ENCODE data around the gene SOX6.

DNA sequence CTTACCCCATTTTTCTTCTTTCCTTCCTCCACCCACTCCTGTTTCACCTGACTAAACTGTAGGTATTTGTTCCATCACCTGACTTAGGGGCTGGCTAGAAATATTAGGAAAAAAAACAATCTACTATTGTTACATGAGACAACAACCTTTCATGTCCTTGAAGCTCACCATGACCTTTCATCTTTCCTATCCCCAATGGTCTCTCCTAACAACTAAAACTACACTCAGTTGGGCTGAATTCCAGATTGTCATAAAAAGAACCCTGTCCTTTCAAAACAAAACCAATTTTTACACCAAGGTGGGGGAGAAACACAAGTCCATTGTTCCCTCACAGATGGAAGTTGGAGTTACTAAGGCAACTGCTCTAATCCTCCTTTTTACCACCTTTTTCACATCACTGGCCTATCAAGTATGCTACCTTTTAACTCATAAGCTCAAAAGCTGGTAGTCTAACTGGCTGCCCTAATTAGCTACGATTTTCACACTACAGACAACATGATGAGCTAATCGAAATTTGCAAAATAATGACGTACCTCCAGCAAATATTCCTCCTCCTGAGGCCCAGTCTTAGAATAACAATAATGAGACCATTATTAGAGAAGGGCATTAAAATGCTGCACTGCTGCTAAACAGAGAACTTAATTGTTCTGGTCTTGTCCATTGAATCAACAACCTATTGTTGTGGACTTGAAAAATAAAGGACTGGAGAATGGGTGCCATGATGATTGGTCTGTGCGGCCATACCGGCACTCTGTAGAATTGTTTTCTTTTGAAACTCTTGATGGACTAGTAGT lies 46.5 kb upstream of the SOX6 start:
- no peak for TF ChIP-seq ATF4 (CRISPR knock-in tag; IDR thresholded peaks at IDR 0.05)
- no peak for TF ChIP-seq ZNF350 (CRISPR knock-in tag; IDR thresholded peaks at IDR 0.05; ENCODE audit: borderline replicate concordance, low read depth)
- TF ChIP-seq, protein P1, sequence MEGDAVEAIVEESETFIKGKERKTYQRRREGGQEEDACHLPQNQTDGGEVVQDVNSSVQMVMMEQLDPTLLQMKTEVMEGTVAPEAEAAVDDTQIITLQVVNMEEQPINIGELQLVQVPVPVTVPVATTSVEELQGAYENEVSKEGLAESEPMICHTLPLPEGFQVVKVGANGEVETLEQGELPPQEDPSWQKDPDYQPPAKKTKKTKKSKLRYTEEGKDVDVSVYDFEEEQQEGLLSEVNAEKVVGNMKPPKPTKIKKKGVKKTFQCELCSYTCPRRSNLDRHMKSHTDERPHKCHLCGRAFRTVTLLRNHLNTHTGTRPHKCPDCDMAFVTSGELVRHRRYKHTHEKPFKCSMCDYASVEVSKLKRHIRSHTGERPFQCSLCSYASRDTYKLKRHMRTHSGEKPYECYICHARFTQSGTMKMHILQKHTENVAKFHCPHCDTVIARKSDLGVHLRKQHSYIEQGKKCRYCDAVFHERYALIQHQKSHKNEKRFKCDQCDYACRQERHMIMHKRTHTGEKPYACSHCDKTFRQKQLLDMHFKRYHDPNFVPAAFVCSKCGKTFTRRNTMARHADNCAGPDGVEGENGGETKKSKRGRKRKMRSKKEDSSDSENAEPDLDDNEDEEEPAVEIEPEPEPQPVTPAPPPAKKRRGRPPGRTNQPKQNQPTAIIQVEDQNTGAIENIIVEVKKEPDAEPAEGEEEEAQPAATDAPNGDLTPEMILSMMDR (CRISPR knock-in tag; IDR thresholded peaks at IDR 0.05), result no peak
- TF ChIP-seq THAP11 (CRISPR knock-in tag; IDR thresholded peaks at IDR 0.05), result peak; percentile 39
- TF ChIP-seq JUND (CRISPR knock-in tag; IDR thresholded peaks at IDR 0.05), result no peak
- no peak for TF ChIP-seq REST (IDR thresholded peaks at IDR 0.05; ENCODE audit: borderline replicate concordance in 1 of 2, low read depth in 1 of 2, low read length in 2 of 2)
- TF ChIP-seq, protein P2, sequence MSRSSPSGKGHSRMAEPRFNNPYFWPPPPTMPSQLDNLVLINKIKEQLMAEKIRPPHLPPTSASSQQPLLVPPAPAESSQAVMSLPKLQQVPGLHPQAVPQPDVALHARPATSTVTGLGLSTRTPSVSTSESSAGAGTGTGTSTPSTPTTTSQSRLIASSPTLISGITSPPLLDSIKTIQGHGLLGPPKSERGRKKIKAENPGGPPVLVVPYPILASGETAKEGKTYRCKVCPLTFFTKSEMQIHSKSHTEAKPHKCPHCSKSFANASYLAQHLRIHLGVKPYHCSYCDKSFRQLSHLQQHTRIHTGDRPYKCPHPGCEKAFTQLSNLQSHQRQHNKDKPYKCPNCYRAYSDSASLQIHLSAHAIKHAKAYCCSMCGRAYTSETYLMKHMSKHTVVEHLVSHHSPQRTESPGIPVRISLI (CRISPR knock-in tag; IDR thresholded peaks at IDR 0.05; ENCODE audit: borderline replicate concordance), result peak; percentile 73; the same call in 1 of the 2 replicates
- TF ChIP-seq PHF8 (CRISPR knock-in tag; IDR thresholded peaks at IDR 0.05), result no peak
- TF ChIP-seq ZFP36L1 (CRISPR knock-in tag; IDR thresholded peaks at IDR 0.05), result 0 out of 2 replicates have a peak, but pooled peaks have one; percentile 39
- TF ChIP-seq FOXM1 (CRISPR knock-in tag; IDR thresholded peaks at IDR 0.05), result no peak
- TF ChIP-seq ESRRA (CRISPR knock-in tag; IDR thresholded peaks at IDR 0.05; ENCODE audit: low read depth), result peak; percentile 87
- no peak for TF ChIP-seq ARID3A (IDR thresholded peaks at IDR 0.05; ENCODE audit: low read depth, low read length)
- TF ChIP-seq ZNF720 (CRISPR knock-in tag; IDR thresholded peaks at IDR 0.05), result no peak
- no peak for TF ChIP-seq ZNF780A (CRISPR knock-in tag; IDR thresholded peaks at IDR 0.05)
